GM21381 (cell line): ENCODE results near the gene RPS21.

ENCODE experiments used
- ATAC-seq: cut with Tn5 transposase; IDR thresholded peaks from one replicate; pipeline ENCODE4 v1.9.1; 2021; ENCODE audit warnings: mild to moderate bottlenecking, moderate library complexity; ENCODE audit not compliant: unreplicated experiment

RPS21 gene

DNA sequence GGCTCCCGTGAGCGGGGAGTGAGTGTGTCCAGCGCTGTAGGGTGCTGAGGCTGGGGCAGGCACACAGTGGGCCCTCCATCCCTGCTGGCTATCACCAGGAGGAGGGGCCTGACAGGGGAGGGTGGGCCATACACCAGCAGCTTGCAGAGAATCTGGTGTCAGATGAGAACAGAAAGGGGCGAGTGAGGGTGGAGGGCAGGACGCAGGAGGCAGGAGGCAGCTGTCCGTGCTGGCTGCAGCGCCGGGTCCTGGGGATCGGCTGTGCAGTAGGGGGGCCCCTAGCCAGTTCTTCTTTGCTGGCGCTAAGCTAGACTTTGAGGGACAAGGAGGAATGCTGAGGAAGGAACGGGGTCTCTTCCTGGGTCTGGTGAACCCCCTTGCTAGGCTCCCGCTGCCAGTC lies 21.7 kb downstream of the RPS21 start:
- ATAC-seq = no peak

- no peak for ATAC-seq
Observed at GRCh38 chr20:62409086-62409853, 22.4 kb downstream of the RPS21 start.

GRCh38 chr20:62409931-62410745 lies 23.2 kb downstream of the RPS21 start:
- ATAC-seq = no peak

- ATAC-seq = no peak
Observed at GRCh38 chr20:62410746-62411478, 24.0 kb downstream of the RPS21 start.

DNA sequence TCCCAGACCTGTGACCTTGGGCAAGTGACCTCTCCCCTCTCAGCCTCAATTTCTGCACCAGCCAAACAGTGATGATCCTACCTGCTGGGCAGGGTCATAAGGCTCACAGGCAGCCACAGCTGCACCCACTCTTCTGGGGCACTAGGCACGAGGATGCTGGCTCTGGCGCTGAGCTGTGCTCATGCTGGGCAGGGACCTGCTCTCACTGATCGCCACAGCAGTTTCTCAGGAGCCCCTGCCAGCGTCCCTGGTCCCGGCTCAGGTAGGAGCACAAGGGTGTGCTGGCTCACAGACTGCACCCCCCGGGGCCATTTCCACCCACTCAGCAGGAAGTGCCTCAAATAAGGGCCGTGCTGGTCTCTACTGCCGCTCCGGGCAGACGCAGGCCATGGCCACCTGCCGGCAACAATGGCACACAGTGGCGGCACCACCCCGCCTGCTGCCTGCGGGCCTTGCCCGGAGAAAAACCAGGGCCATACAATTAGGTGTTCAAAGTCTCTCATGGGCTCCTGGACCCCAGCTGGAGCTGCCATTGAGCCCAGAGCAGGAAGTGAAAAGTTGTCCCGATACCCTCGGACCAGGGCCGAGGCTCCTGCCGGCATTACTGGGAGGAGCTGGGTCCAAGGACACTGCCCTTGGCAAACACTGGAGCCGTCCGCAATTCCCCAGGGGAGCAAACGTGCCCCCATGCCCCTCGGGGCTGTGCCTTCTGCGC lies 24.7 kb downstream of the RPS21 start:
- ATAC-seq = no peak

- ATAC-seq = no peak
Observed at GRCh38 chr20:62412194-62413024, 25.5 kb downstream of the RPS21 start.

- ATAC-seq = no peak
Observed at GRCh38 chr20:62413025-62413570, 26.2 kb downstream of the RPS21 start.

- no peak for ATAC-seq
Observed at GRCh38 chr20:62413896-62414481, 27.1 kb downstream of the RPS21 start.

- no peak for ATAC-seq
Observed at GRCh38 chr20:62415354-62416111, 28.6 kb downstream of the RPS21 start.

DNA sequence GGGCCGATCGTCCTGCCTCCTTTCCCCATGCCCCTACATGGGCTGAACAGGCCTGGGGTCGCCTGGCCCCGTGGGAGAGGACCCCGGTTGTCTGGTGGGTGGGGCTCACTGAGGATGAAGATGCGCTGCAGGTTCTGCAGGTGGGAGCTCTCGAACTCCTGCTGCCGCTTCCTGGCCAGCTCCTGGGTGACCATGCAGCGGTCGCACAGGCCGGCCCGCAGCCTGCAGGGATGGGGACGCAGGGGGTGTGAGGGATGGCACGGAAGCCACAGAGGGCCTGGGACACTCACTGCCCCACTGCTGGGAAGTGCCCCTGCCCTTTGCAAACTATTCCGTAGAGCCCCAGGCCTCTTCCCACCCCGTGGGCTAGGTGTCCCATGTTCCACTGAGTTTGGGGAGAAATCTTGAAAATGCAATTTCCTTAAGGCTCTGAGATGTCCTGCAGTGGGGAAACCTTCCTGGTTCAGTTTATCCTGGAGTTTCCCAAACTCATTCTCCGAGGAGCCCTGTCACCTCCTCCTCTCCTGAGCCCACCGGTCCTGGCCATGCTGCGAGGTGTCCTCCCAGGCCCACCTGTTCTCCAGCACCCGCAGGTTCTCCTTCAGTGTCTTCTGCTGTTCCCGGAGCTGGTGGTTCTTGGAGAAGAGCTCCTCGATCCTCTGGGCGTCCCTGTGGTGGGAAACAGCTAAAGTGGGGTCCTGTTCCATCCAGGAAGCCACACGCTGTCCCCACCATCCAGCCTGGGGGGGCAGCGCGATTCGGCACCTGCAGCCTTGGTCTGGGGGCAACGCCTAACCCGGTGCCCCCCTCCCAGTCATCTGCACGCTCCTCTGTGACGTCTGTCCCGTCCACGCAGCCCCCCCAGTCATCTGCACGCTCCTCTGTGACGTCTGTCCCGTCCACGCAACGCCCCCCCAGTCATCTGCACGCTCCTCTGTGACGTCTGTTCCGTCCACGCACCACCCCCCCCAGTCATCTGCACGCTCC lies 30.0 kb downstream of the RPS21 start:
- no peak for ATAC-seq

- ATAC-seq = no peak
Observed at GRCh38 chr20:62417981-62418708, 31.2 kb downstream of the RPS21 start.

DNA sequence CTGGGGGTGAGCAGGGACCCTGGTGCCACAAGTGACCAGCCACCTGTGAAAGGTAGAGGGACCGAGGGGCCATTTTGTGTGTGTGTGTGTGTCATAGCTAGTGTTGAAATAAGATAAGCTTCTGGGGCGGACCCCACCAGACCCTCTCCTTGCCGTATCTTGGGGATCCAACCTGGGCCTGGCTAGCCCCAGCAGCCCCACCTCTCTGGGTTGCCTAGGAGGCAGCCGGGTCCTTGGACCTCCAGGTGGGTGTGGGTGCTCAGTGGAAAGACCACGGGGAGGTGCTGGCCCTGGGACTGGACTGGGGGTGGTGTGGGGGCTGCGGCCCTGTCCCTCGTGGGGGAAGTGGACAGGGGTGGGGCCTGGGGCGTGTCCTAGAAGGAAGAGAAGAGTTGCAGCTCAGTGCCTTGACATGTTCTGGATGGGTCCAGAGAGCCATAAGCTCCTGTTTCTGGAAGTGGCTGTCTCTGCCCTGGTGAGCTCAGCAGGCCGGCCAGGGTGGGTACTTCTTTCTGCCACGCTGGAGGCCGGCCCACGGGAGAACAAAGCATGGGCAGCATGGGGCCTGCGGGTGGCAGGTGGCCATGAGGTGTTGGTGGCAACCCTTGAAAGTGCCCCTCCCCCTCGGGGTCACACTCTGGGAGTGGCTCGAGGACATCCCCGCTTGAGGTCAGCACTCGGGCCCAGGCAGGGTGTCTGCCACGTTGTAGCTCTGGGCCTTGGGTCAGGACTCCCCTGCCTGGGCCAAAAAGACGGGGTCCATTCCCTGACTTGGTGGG lies 32.0 kb downstream of the RPS21 start:
- no peak for ATAC-seq

DNA sequence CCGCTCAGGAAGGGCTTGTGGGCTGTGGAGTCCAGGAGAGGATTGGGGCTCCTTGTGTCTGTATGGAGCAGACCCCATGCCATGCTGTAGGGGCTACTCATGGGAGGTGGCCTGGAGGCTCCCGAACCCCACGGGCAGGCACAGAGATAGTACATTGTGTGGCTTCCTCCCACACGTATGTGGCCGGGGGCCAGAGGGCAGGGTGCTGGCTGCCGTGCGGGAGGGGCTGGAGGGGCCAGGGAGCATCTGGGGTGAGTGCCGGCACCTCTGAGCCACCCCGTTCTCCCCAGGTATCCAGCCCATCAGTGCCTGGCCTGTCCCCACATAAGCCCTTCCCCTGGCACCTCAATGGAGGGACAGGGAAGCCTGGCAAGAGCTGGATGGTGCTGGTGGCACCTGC lies 32.9 kb downstream of the RPS21 start:
- ATAC-seq = no peak

- ATAC-seq = no peak
Observed at GRCh38 chr20:62420846-62421715, 34.2 kb downstream of the RPS21 start.

DNA sequence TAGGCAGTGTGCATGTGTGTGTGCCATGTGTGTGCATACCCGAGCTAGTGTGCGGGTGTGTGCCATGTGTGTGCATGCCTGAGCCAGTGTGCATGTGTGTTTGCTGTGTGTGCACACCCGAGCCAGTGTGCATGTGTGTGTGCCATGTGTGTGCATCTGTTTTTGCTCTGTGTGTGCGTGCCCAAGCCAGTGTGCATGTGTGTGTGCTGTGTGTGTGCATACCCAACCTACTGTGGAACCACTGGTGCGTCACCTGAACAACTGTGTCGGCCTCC lies 34.8 kb downstream of the RPS21 start:
- ATAC-seq = no peak
